HL-60 (cell line): ENCODE data around the gene HSFY2.
"Not testable (repeated sequence)": the region's sequence is repeated elsewhere in the genome, so short reads cannot be mapped to it uniquely, and the experiment has no call there.

Experiments
- CTCF ChIP-seq: IDR thresholded peaks from one replicate; pipeline ENCODE4 v1.5.1; 2011; ENCODE audit warnings: low read length, control low read depth, inconsistent platforms; ENCODE audit not compliant: insufficient read depth
- GABPA ChIP-seq: IDR thresholded peaks from 2 replicates; pipeline ENCODE4 v1.6.1; 2012; ENCODE audit warnings: low read depth
- POLR2AphosphoS5 ChIP-seq: IDR thresholded peaks from 2 replicates; pipeline ENCODE4 v1.6.1; 2012; ENCODE audit warnings: low read depth
- REST ChIP-seq: IDR thresholded peaks from 2 replicates; pipeline ENCODE4 v1.6.1; 2012; ENCODE audit warnings: low read depth; ENCODE audit not compliant: insufficient replicate concordance
- SPI1 ChIP-seq: IDR thresholded peaks from 2 replicates; pipeline ENCODE4 v1.6.1; 2012; ENCODE audit warnings: low read depth, mild to moderate bottlenecking, borderline replicate concordance

GRCh38 chrY:18788757-18789406 lies 15.3 kb upstream of the HSFY2 start:
- TF ChIP-seq CTCF, POLR2AphosphoS5, GABPA, REST, SPI1: not testable (repeated sequence)
